Ramos (cell line): ENCODE data around the gene NFKB1.

Source experiments
- in situ Hi-C: fragments of 300-500 bp; cut with MboI; formaldehyde crosslinking; loops from one replicate; pipeline ENCODE4 v1.14.3; 2022; ENCODE audit warnings: low sequenced_read_pairs; ENCODE audit not compliant: unreplicated experiment

NFKB1 gene

GRCh38 chr4:102663073-102663472, 161.9 kb downstream of the NFKB1 start:
- in situ Hi-C loops, result no loop called here

- in situ Hi-C loops, result no loop called here
Observed at GRCh38 chr4:102665527-102665926, 164.4 kb downstream of the NFKB1 start.
